ENCODE data around the gene R3HCC1L.
"Not testable (repeated sequence)": the region's sequence is repeated elsewhere in the genome, so short reads cannot be mapped to it uniquely, and the experiment has no call there.

Gene R3HCC1L

DNA sequence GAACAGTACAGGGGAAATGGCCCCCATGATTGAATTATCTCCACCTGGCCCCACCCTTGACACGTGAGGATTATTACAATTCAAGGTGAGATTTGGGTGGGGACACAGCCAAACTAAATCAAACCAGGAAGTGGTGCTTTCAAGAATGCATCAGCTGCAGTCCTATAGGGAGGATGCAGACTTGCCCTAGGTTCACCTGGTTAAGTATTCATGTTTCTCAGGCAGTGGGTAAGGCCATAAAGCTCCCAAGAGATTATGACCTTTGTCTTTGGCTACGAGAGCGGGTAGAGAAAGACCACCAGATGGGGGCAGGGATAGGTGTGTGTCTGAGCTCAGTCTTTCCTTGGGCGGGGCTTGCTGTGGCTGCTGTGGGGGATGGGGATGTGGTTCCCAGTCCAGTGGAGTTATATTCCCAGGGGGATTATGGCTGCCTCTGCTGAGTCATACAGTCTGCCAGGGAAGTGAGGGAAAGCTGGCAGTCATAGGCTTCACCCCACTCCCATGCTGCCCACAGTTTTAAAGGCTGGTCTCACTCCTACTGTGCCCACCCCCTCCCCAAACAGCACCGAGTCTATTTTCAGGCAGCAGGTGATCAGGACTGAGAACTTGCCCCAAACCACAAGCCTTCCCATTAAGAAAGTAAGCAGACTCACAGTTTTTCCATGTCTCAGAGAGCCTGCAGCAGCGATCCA is 8.4 kb upstream of the R3HCC1L start:
- DNase-seq (ENCODE audit: insufficient read length, low spot score) (no peak), FAIRE-seq (no peak)
- TF ChIP-seq SPI1 (IDR thresholded peaks at IDR 0.05; ENCODE audit: low read depth, low read length) (no peak), POLR2AphosphoS5 (IDR thresholded peaks at IDR 0.05; ENCODE audit: low read depth, low read length) (no peak), POU2F2 (IDR thresholded peaks at IDR 0.05; ENCODE audit: low read depth, low read length) (no peak), POLR2A (IDR thresholded peaks at IDR 0.05; ENCODE audit: low read depth, low read length) (no peak), PAX5 (IDR thresholded peaks at IDR 0.05; ENCODE audit: insufficient read depth, low read length, severe bottlenecking) (no peak), TAF1 (IDR thresholded peaks at IDR 0.05; ENCODE audit: low read depth, low read length) (no peak)

DNA sequence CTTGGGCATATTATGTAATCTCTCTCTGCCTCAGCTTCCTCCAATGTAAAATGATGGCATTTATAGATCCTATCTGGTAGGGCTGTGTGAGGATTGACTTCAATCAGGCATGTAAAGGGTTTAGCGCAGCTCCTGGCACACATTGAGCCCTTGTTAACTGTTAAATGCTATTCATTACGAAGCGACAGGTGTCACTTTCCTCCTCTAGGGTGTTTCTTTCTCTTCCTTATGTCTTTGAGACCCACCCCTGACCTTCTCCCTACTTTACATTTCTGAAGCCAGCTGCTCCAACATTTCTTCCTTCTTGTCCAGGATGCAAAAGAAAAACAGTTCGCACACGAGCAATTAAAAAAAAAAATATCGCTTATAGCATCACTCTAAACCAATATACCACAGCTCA is 5.7 kb upstream of the R3HCC1L start:
- no peak for TF ChIP-seq TAF1 (IDR thresholded peaks at IDR 0.05; ENCODE audit: low read depth, low read length)
- TF ChIP-seq PAX5 (IDR thresholded peaks at IDR 0.05; ENCODE audit: insufficient read depth, low read length, severe bottlenecking), result no peak
- TF ChIP-seq POLR2AphosphoS5 (IDR thresholded peaks at IDR 0.05; ENCODE audit: low read depth, low read length), result no peak
- TF ChIP-seq POLR2A (IDR thresholded peaks at IDR 0.05; ENCODE audit: low read depth, low read length), result no peak
- no peak for TF ChIP-seq POU2F2 (IDR thresholded peaks at IDR 0.05; ENCODE audit: low read depth, low read length)
- TF ChIP-seq SPI1 (IDR thresholded peaks at IDR 0.05; ENCODE audit: low read depth, low read length), result no peak
- no peak for DNase-seq (ENCODE audit: insufficient read length, low spot score)
- FAIRE-seq, result no peak

DNA sequence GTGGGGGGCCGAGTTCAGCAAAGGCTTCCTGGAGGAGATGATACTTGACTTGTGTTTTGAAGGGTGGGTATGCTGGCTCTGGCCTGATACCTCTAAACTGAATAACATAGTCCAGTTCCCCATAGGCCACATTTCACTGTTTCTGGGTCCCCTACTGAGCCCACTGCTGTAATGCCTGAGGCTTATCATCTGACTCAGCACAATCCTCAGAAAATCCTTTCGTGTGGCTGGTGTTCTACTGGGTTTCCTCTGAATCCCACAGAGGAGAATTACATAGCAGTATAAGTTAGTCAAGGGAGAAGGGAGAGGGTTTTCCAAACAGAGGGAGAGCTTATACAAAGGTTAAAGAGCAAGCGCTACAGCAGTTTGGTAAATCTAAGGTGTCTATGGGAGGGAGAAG is 2.8 kb upstream of the R3HCC1L start:
- TF ChIP-seq PAX5 (IDR thresholded peaks at IDR 0.05; ENCODE audit: insufficient read depth, low read length, severe bottlenecking), result no peak
- no peak for TF ChIP-seq POLR2AphosphoS5 (IDR thresholded peaks at IDR 0.05; ENCODE audit: low read depth, low read length)
- TF ChIP-seq TAF1 (IDR thresholded peaks at IDR 0.05; ENCODE audit: low read depth, low read length), result no peak
- TF ChIP-seq SPI1 (IDR thresholded peaks at IDR 0.05; ENCODE audit: low read depth, low read length), result no peak
- no peak for TF ChIP-seq POLR2A (IDR thresholded peaks at IDR 0.05; ENCODE audit: low read depth, low read length)
- TF ChIP-seq POU2F2 (IDR thresholded peaks at IDR 0.05; ENCODE audit: low read depth, low read length), result no peak
- no peak for FAIRE-seq
- no peak for DNase-seq (ENCODE audit: insufficient read length, low spot score)

GRCh38 chr10:98133075-98133752 is 1.2 kb upstream of the R3HCC1L start:
- DNase-seq (ENCODE audit: insufficient read length, low spot score), result not testable (repeated sequence)
- TF ChIP-seq SPI1 (IDR thresholded peaks at IDR 0.05; ENCODE audit: low read depth, low read length), result peak; percentile 90
- peak; percentile 89 for FAIRE-seq

GRCh38 chr10:98134117-98134430 is 383 bp upstream of the R3HCC1L start:
- TF ChIP-seq PAX5 (IDR thresholded peaks at IDR 0.05; ENCODE audit: insufficient read depth, low read length, severe bottlenecking) (no peak), POLR2AphosphoS5 (IDR thresholded peaks at IDR 0.05; ENCODE audit: low read depth, low read length) (no peak), POU2F2 (IDR thresholded peaks at IDR 0.05; ENCODE audit: low read depth, low read length) (no peak), POLR2A (IDR thresholded peaks at IDR 0.05; ENCODE audit: low read depth, low read length) (no peak), SPI1 (IDR thresholded peaks at IDR 0.05; ENCODE audit: low read depth, low read length) (no peak)
- FAIRE-seq, result no peak

DNA sequence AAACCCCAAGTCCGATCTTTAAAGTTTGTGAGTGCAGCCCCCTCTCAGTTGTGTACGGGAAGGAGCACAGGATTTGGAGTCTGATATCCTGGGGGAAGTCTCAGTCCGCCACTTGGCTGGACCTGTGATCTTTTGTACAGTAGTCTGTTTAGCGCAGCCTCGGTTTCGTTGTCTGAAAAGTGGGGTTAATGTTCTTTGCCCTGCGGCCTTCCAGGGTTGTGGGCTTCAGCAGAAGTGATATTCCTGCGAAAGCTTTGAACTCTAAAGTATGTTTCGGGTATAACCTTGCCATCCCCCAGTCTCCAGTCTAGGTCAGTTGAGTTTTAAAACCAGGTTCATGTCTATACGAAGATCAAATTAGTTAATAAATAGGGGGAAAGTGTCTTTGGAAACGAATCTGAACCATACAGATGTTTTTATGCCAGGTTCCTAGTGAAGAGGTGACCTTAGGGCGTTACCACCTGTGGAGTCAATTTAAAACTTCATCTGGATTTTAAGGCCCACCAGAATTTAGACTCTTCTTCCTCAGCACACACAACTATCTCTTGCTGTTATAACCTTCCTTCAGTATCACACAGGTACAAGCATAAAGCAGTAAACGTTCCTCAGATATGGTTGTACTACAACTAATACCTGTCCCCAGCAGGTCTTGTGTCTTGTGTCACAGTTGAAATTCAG is 904 bp downstream of the R3HCC1L start:
- DNase-seq (ENCODE audit: insufficient read length, low spot score) (no peak), FAIRE-seq (peak; percentile 31)
- TF ChIP-seq POLR2A (IDR thresholded peaks at IDR 0.05; ENCODE audit: low read depth, low read length), result no peak

More at GRCh38 chr10:98134117-98134430, 383 bp upstream of the R3HCC1L start:
- DNase-seq (ENCODE audit: insufficient read length, low spot score), result no peak

GRCh38 chr10:98136775-98137174 is 2.3 kb downstream of the R3HCC1L start:
- DNase-seq (ENCODE audit: insufficient read length, low spot score); FAIRE-seq: not testable (repeated sequence)

- FAIRE-seq (no peak), DNase-seq (ENCODE audit: insufficient read length, low spot score) (no peak)
- TF ChIP-seq POLR2AphosphoS5 (IDR thresholded peaks at IDR 0.05; ENCODE audit: low read depth, low read length) (no peak), PAX5 (IDR thresholded peaks at IDR 0.05; ENCODE audit: insufficient read depth, low read length, severe bottlenecking) (no peak), POLR2A (IDR thresholded peaks at IDR 0.05; ENCODE audit: low read depth, low read length) (no peak), TAF1 (IDR thresholded peaks at IDR 0.05; ENCODE audit: low read depth, low read length) (no peak), POU2F2 (IDR thresholded peaks at IDR 0.05; ENCODE audit: low read depth, low read length) (no peak), SPI1 (IDR thresholded peaks at IDR 0.05; ENCODE audit: low read depth, low read length) (no peak)
Measured at GRCh38 chr10:98138031-98138430, 3.6 kb downstream of the R3HCC1L start.

DNA sequence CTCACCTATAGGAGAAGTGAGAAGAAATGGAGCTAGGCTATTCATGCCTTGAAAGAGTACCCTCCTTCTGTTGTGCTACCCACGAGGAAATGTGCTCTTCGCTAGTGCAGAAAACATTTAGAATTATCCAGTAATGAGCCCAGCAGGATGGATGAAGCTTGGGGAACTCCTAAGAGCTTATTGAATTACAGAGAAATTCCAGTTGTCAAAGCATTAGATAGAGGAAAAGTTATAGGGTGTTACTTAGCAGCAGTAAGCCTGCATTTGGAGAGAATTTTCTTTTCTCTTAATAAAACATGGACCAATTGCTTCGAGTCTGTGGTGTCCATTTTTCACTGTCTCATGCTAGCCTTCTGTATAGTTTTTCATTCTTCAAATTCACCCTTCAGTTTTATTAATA is 5.0 kb downstream of the R3HCC1L start:
- FAIRE-seq, result no peak
- TF ChIP-seq SPI1 (IDR thresholded peaks at IDR 0.05; ENCODE audit: low read depth, low read length), result no peak
- TF ChIP-seq POLR2A (IDR thresholded peaks at IDR 0.05; ENCODE audit: low read depth, low read length), result no peak
- no peak for TF ChIP-seq PAX5 (IDR thresholded peaks at IDR 0.05; ENCODE audit: insufficient read depth, low read length, severe bottlenecking)
- no peak for TF ChIP-seq POLR2AphosphoS5 (IDR thresholded peaks at IDR 0.05; ENCODE audit: low read depth, low read length)
- TF ChIP-seq POU2F2 (IDR thresholded peaks at IDR 0.05; ENCODE audit: low read depth, low read length), result no peak
- TF ChIP-seq TAF1 (IDR thresholded peaks at IDR 0.05; ENCODE audit: low read depth, low read length), result no peak

GRCh38 chr10:98141484-98142073 is 7.1 kb downstream of the R3HCC1L start:
- peak; percentile 28 for FAIRE-seq
- no peak for TF ChIP-seq TAF1 (IDR thresholded peaks at IDR 0.05; ENCODE audit: low read depth, low read length)
- no peak for TF ChIP-seq PAX5 (IDR thresholded peaks at IDR 0.05; ENCODE audit: insufficient read depth, low read length, severe bottlenecking)
- no peak for TF ChIP-seq POLR2A (IDR thresholded peaks at IDR 0.05; ENCODE audit: low read depth, low read length)
- no peak for TF ChIP-seq POLR2AphosphoS5 (IDR thresholded peaks at IDR 0.05; ENCODE audit: low read depth, low read length)
- no peak for TF ChIP-seq SPI1 (IDR thresholded peaks at IDR 0.05; ENCODE audit: low read depth, low read length)
- no peak for DNase-seq (ENCODE audit: insufficient read length, low spot score)

More for the DNA sequence above, 5.0 kb downstream of the R3HCC1L start:
- no peak for DNase-seq (ENCODE audit: insufficient read length, low spot score)

Data from GM12891 (cell line).